ENCODE results near the gene ZNF787.

The ZNF787 gene

GRCh38 chr19:56142897-56143434 is 21.9 kb upstream of the ZNF787 start:
- DNase-seq: no peak

- no peak for DNase-seq
These were observed 21.1 kb upstream of the ZNF787 start for GRCh38 chr19:56142087-56142787.

GRCh38 chr19:56141417-56141993 is 20.4 kb upstream of the ZNF787 start:
- peak; percentile 19 for DNase-seq

- peak; percentile 100 for DNase-seq
These were observed 19.7 kb upstream of the ZNF787 start, which contains the start of gene ZNF444 for GRCh38 chr19:56140583-56141416. ZNF444 (plus strand) TSS chr19:56141287; CDS start chr19:56146912, 5,625 bp downstream.

- no peak for DNase-seq
These were observed 18.9 kb upstream of the ZNF787 start for GRCh38 chr19:56139847-56140582.

- DNase-seq: no peak
These were observed 17.0 kb upstream of the ZNF787 start for GRCh38 chr19:56138069-56138468.

GRCh38 chr19:56137405-56137804 is 16.3 kb upstream of the ZNF787 start:
- DNase-seq: no peak

GRCh38 chr19:56136362-56136761 is 15.3 kb upstream of the ZNF787 start:
- DNase-seq: no peak

GRCh38 chr19:56134654-56134921 is 13.5 kb upstream of the ZNF787 start:
- no peak for DNase-seq

GRCh38 chr19:56133858-56134653 is 13.0 kb upstream of the ZNF787 start:
- DNase-seq: no peak

GRCh38 chr19:56132316-56132822 is 11.3 kb upstream of the ZNF787 start:
- no peak for DNase-seq

- DNase-seq: no peak
These were observed 10.6 kb upstream of the ZNF787 start for GRCh38 chr19:56131651-56132050.

- DNase-seq: no peak
These were observed 8.9 kb upstream of the ZNF787 start for GRCh38 chr19:56130006-56130405.

- no peak for DNase-seq
These were observed 6.1 kb upstream of the ZNF787 start for GRCh38 chr19:56126983-56127780.

GRCh38 chr19:56125806-56126590 is 4.9 kb upstream of the ZNF787 start:
- no peak for DNase-seq

GRCh38 chr19:56124578-56124977 is 3.5 kb upstream of the ZNF787 start:
- DNase-seq: no peak

GRCh38 chr19:56123266-56123891 is 2.3 kb upstream of the ZNF787 start:
- DNase-seq: no peak

- peak; percentile 68 for DNase-seq
These were observed 520 bp downstream of the ZNF787 start for GRCh38 chr19:56120371-56121179.

GRCh38 chr19:56120002-56120370 is 1.1 kb downstream of the ZNF787 start:
- DNase-seq: no peak

Data from effector CD4-positive, alpha-beta T cell (primary cell).